ENCODE results near the gene UROC1. TPM values are rescaled to one million over a fixed set of nuclear protein-coding genes. Genes with fewer than 3 reads are reported as not detected.

The UROC1 gene
- total RNA-seq, 2 experiments from 2014 or later, result not detected

GRCh38 chr3:126510308-126510910 lies 7.2 kb downstream of the UROC1 start:
- intact Hi-C loops (cut with DNase I, micrococcal nuclease), result no loop called here

GRCh38 chr3:126509597-126510307 lies 7.8 kb downstream of the UROC1 start:
- no peak overlapping the region for H3K27ac Mint-ChIP-seq
- no peaks in the 10 kb centered on the region for H3K36me3 Mint-ChIP-seq (ENCODE audit: low read depth)
- no peak overlapping the region for H3K4me3 Mint-ChIP-seq
- H3K4me1 Mint-ChIP-seq, result no peaks in the 10 kb centered on the region
- no peak for ATAC-seq
- POLR2A ChIA-PET, result no interaction called here
- no peaks in the 10 kb centered on the region for H3K9me3 Mint-ChIP-seq (ENCODE audit: low read depth)
- no peaks in the 10 kb centered on the region for H3K27me3 Mint-ChIP-seq
- intact Hi-C loops (cut with DNase I, micrococcal nuclease), result no loop called here
- no peak for DNase-seq
- CTCF ChIA-PET, result interaction anchor here (2.1 kb wide), 1 partner anchor 13 kb away, joined by 14 read pairs; no protein-coding TSS in a partner anchor

More at GRCh38 chr3:126510308-126510910, 7.2 kb downstream of the UROC1 start:
- Mint-ChIP-seq H3K36me3 (ENCODE audit: low read depth) (no peaks in the 10 kb centered on the region), H3K4me1 (no peaks in the 10 kb centered on the region), H3K9me3 (ENCODE audit: low read depth) (no peaks in the 10 kb centered on the region), H3K4me3 (no peak overlapping the region), H3K27me3 (no peaks in the 10 kb centered on the region), H3K27ac (no peak overlapping the region)
- ATAC-seq (no peak), DNase-seq (no peak)
- POLR2A ChIA-PET, result no interaction called here
- CTCF ChIA-PET, result interaction anchor here (1.0 to 2.1 kb wide), 2 partner anchors 12 to 1038 kb away, joined by 3 to 14 read pairs; no protein-coding TSS in a partner anchor

- DNase-seq, result no peak
- Mint-ChIP-seq H3K4me3 (no peak overlapping the region), H3K27ac (no peak overlapping the region), H3K36me3 (ENCODE audit: low read depth) (no peaks in the 10 kb centered on the region), H3K9me3 (ENCODE audit: low read depth) (no peaks in the 10 kb centered on the region), H3K4me1 (no peaks in the 10 kb centered on the region), H3K27me3 (no peaks in the 10 kb centered on the region)
- no peak for ATAC-seq
- ChIA-PET POLR2A (no interaction called here), CTCF (no interaction called here)
- intact Hi-C loops (cut with DNase I, micrococcal nuclease), result no loop called here
These were observed 9.0 kb downstream of the UROC1 start for GRCh38 chr3:126508564-126508964.

- ChIA-PET POLR2A (no interaction called here), CTCF (interaction anchor here (0.6 kb wide), 1 partner anchor 15 kb away, joined by 3 read pairs; no protein-coding TSS in a partner anchor)
- Mint-ChIP-seq H3K27me3 (no peaks in the 10 kb centered on the region), H3K9me3 (ENCODE audit: low read depth) (no peaks in the 10 kb centered on the region), H3K36me3 (ENCODE audit: low read depth) (no peaks in the 10 kb centered on the region), H3K27ac (no peak overlapping the region), H3K4me1 (no peaks in the 10 kb centered on the region), H3K4me3 (no peak overlapping the region)
- ATAC-seq (no peak), DNase-seq (no peak)
- intact Hi-C loops (cut with DNase I, micrococcal nuclease), result no loop called here
These were observed 9.7 kb downstream of the UROC1 start for GRCh38 chr3:126507886-126508285.

GRCh38 chr3:126503701-126504100 lies 13.9 kb downstream of the UROC1 start:
- CTCF ChIA-PET, result no interaction called here
- ATAC-seq (no peak), DNase-seq (no peak)
- POLR2A ChIA-PET, result no interaction called here
- no peaks in the 10 kb centered on the region for H3K27me3 Mint-ChIP-seq
- intact Hi-C loops (cut with DNase I, micrococcal nuclease), result no loop called here
- no peak overlapping the region for H3K4me3 Mint-ChIP-seq
- H3K4me1 Mint-ChIP-seq, result no peaks in the 10 kb centered on the region
- no peaks in the 10 kb centered on the region for H3K36me3 Mint-ChIP-seq (ENCODE audit: low read depth)
- no peak overlapping the region for H3K27ac Mint-ChIP-seq
- no peaks in the 10 kb centered on the region for H3K9me3 Mint-ChIP-seq (ENCODE audit: low read depth)

- no peak overlapping the region for H3K4me3 Mint-ChIP-seq
- H3K27ac Mint-ChIP-seq, result no peak overlapping the region
- no peak for DNase-seq
- ChIA-PET CTCF (no interaction called here), POLR2A (no interaction called here)
- no peaks in the 10 kb centered on the region for H3K9me3 Mint-ChIP-seq (ENCODE audit: low read depth)
- no peaks in the 10 kb centered on the region for H3K27me3 Mint-ChIP-seq
- no peaks in the 10 kb centered on the region for H3K36me3 Mint-ChIP-seq (ENCODE audit: low read depth)
- H3K4me1 Mint-ChIP-seq, result no peaks in the 10 kb centered on the region
- ATAC-seq, result no peak
- intact Hi-C loops (cut with DNase I, micrococcal nuclease), result no loop called here
These were observed 14.9 kb downstream of the UROC1 start for GRCh38 chr3:126502656-126503055.

- Mint-ChIP-seq H3K9me3 (ENCODE audit: low read depth) (no peaks in the 10 kb centered on the region), H3K36me3 (ENCODE audit: low read depth) (no peaks in the 10 kb centered on the region), H3K27ac (no peak overlapping the region), H3K4me3 (no peak overlapping the region), H3K4me1 (no peaks in the 10 kb centered on the region), H3K27me3 (no peaks in the 10 kb centered on the region)
- intact Hi-C loops (cut with DNase I, micrococcal nuclease), result no loop called here
- ChIA-PET CTCF (no interaction called here), POLR2A (no interaction called here)
- DNase-seq (no peak), ATAC-seq (no peak)
These were observed 15.8 kb downstream of the UROC1 start for GRCh38 chr3:126501736-126502135.

GRCh38 chr3:126501054-126501453 lies 16.5 kb downstream of the UROC1 start:
- DNase-seq (no peak), ATAC-seq (no peak)
- ChIA-PET CTCF (no interaction called here), POLR2A (no interaction called here)
- no peak overlapping the region for H3K27ac Mint-ChIP-seq
- no peak overlapping the region for H3K4me3 Mint-ChIP-seq
- H3K36me3 Mint-ChIP-seq (ENCODE audit: low read depth), result no peaks in the 10 kb centered on the region
- no peaks in the 10 kb centered on the region for H3K27me3 Mint-ChIP-seq
- intact Hi-C loops (cut with DNase I, micrococcal nuclease), result no loop called here
- no peaks in the 10 kb centered on the region for H3K4me1 Mint-ChIP-seq
- no peaks in the 10 kb centered on the region for H3K9me3 Mint-ChIP-seq (ENCODE audit: low read depth)

- DNase-seq, result no peak
- no peaks in the 10 kb centered on the region for H3K4me1 Mint-ChIP-seq
- H3K4me3 Mint-ChIP-seq, result no peak overlapping the region
- no peak for ATAC-seq
- H3K27me3 Mint-ChIP-seq, result no peaks in the 10 kb centered on the region
- intact Hi-C loops (cut with DNase I, micrococcal nuclease), result no loop called here
- no peak overlapping the region for H3K27ac Mint-ChIP-seq
- CTCF ChIA-PET, result no interaction called here
- POLR2A ChIA-PET, result no interaction called here
- H3K9me3 Mint-ChIP-seq (ENCODE audit: low read depth), result no peaks in the 10 kb centered on the region
- no peaks in the 10 kb centered on the region for H3K36me3 Mint-ChIP-seq (ENCODE audit: low read depth)
These were observed 17.6 kb downstream of the UROC1 start for GRCh38 chr3:126500016-126500415.

- H3K4me1 Mint-ChIP-seq, result no peaks in the 10 kb centered on the region
- H3K27me3 Mint-ChIP-seq, result no peaks in the 10 kb centered on the region
- ATAC-seq (no peak), DNase-seq (no peak)
- intact Hi-C loops (cut with DNase I, micrococcal nuclease), result no loop called here
- ChIA-PET POLR2A (no interaction called here), CTCF (no interaction called here)
- no peaks in the 10 kb centered on the region for H3K9me3 Mint-ChIP-seq (ENCODE audit: low read depth)
- no peaks in the 10 kb centered on the region for H3K36me3 Mint-ChIP-seq (ENCODE audit: low read depth)
- H3K27ac Mint-ChIP-seq, result no peak overlapping the region
- no peak overlapping the region for H3K4me3 Mint-ChIP-seq
These were observed 18.2 kb downstream of the UROC1 start for GRCh38 chr3:126499401-126499800.

GRCh38 chr3:126498929-126499328 lies 18.6 kb downstream of the UROC1 start:
- H3K4me1 Mint-ChIP-seq, result no peaks in the 10 kb centered on the region
- no peak for ATAC-seq
- H3K36me3 Mint-ChIP-seq (ENCODE audit: low read depth), result no peaks in the 10 kb centered on the region

GRCh38 chr3:126498461-126498860 lies 19.1 kb downstream of the UROC1 start:
- H3K4me1 Mint-ChIP-seq, result no peaks in the 10 kb centered on the region
- DNase-seq (no peak), ATAC-seq (no peak)
- no peaks in the 10 kb centered on the region for H3K36me3 Mint-ChIP-seq (ENCODE audit: low read depth)
- no peak overlapping the region for H3K27ac Mint-ChIP-seq
- intact Hi-C loops (cut with DNase I, micrococcal nuclease), result no loop called here
- CTCF ChIA-PET, result interaction anchor here (1.0 kb wide), 1 partner anchor 16 kb away, joined by 3 read pairs; no protein-coding TSS in a partner anchor
- H3K4me3 Mint-ChIP-seq, result no peak overlapping the region
- POLR2A ChIA-PET, result no interaction called here
- H3K27me3 Mint-ChIP-seq, result no peaks in the 10 kb centered on the region
- H3K9me3 Mint-ChIP-seq (ENCODE audit: low read depth), result no peaks in the 10 kb centered on the region

More at GRCh38 chr3:126498929-126499328, 18.6 kb downstream of the UROC1 start:
- ChIA-PET CTCF (no interaction called here), POLR2A (no interaction called here)
- no peak for DNase-seq
- Mint-ChIP-seq H3K27me3 (no peaks in the 10 kb centered on the region), H3K27ac (no peak overlapping the region), H3K9me3 (ENCODE audit: low read depth) (no peaks in the 10 kb centered on the region), H3K4me3 (no peak overlapping the region)
- intact Hi-C loops (cut with DNase I, micrococcal nuclease), result no loop called here
